IMR-90 (cell line): ENCODE results near the gene TSHB. TPM values are rescaled to one million over a fixed set of nuclear protein-coding genes. Genes with fewer than 3 reads are reported as not detected.

Experiments
- ATAC-seq: fragments of 200-7000 bp; cut with Tn5 transposase; 2 replicates; pipeline ENCODE4 v1.9.1; 2020; ENCODE audit warnings: low read depth, mild to moderate bottlenecking, moderate library complexity
- BruUV-seq: library from RNA; stranded (reverse); fragments of 400-500 nt; replicated peaks from 2 replicates; lab custom pipeline; 2021; lab: Mats Ljungman, UMichigan
- CTCF ChIA-PET: fragments of 300-600 bp; formaldehyde crosslinking; extraction: SDS; loops from one replicate; lab custom pipeline; 2021; ENCODE audit warnings: antibody characterized with exemption; lab: Yijun Ruan, JAX
- POLR2A ChIA-PET: fragments of 300-600 bp; sonication (Branson Sonifier 250); formaldehyde crosslinking; loops from one replicate; lab custom pipeline; 2022; ENCODE audit warnings: antibody characterized with exemption; ENCODE audit not compliant: unreplicated experiment; lab: Charles Lee
- DNase-seq: peaks from one replicate; pipeline ENCODE4 v3.0.0; 2013
- H2AFZ ChIP-seq: replicated peaks from 2 replicates; pipeline ENCODE3; 2013; ENCODE audit warnings: low read length, mild to moderate bottlenecking; ENCODE audit not compliant: poor library complexity
- H2AK5ac ChIP-seq: 2 replicates; pipeline ENCODE4 v1.6.1; 2013; ENCODE audit warnings: low read depth, low read length, inconsistent platforms
- H2AK9ac ChIP-seq: replicated peaks from 2 replicates; pipeline ENCODE3; 2013; ENCODE audit warnings: mild to moderate bottlenecking, low read depth, low read length, moderate library complexity; ENCODE audit not compliant: poor library complexity
- H2BK120ac ChIP-seq: 2 replicates; pipeline ENCODE4 v1.6.1; 2013; ENCODE audit warnings: low read depth, low read length, inconsistent platforms
- H2BK15ac ChIP-seq: 3 replicates; pipeline ENCODE4 v1.6.1; 2013; ENCODE audit warnings: low read depth, low read length, inconsistent platforms
- H2BK20ac ChIP-seq: 2 replicates; pipeline ENCODE4 v1.6.1; 2013; ENCODE audit warnings: low read depth, mild to moderate bottlenecking, inconsistent platforms, low read length, moderate library complexity
- H2BK5ac ChIP-seq: 2 replicates; pipeline ENCODE4 v1.6.1; 2013; ENCODE audit warnings: mild to moderate bottlenecking, low read depth, low read length, inconsistent platforms; ENCODE audit not compliant: poor library complexity, severe bottlenecking
- H3K14ac ChIP-seq: replicated peaks from 2 replicates; pipeline ENCODE4 v1.6.1; 2013; ENCODE audit warnings: low read depth, low read length, inconsistent platforms
- H3K18ac ChIP-seq: 2 replicates; pipeline ENCODE4 v1.6.1; 2013; ENCODE audit warnings: low read depth, low read length, control low read depth
- H3K23ac ChIP-seq: 2 replicates; pipeline ENCODE4 v1.6.1; 2013; ENCODE audit warnings: low read depth, low read length, inconsistent platforms
- H3K27ac ChIP-seq: 2 replicates; pipeline ENCODE4 v1.5.1; 2013; ENCODE audit warnings: mild to moderate bottlenecking, control low read depth, low read length; ENCODE audit not compliant: insufficient read depth
- H3K27me3 ChIP-seq: 2 replicates; pipeline ENCODE4 v1.6.1; 2013; ENCODE audit warnings: low read length; ENCODE audit not compliant: control insufficient read depth, insufficient read depth
- H3K36me3 ChIP-seq: 2 replicates; pipeline ENCODE4 v1.6.1; 2013; ENCODE audit warnings: low read length, mixed read lengths; ENCODE audit not compliant: control insufficient read depth, insufficient read depth
- H3K4ac ChIP-seq: 2 replicates; pipeline ENCODE4 v1.6.1; 2013; ENCODE audit warnings: low read depth, low read length, inconsistent platforms
- H3K4me1 ChIP-seq: 2 replicates; pipeline ENCODE4 v1.6.1; 2013; ENCODE audit warnings: low read length, mixed read lengths; ENCODE audit not compliant: control insufficient read depth, insufficient read depth
- H3K4me2 ChIP-seq: 2 replicates; pipeline ENCODE4 v1.6.1; 2013; ENCODE audit warnings: low read depth, mild to moderate bottlenecking, control low read depth, low read length, moderate library complexity
- H3K4me3 ChIP-seq: 2 replicates; pipeline ENCODE4 v1.5.1; 2013; ENCODE audit warnings: low read depth, mild to moderate bottlenecking, control low read depth, low read length, moderate library complexity; ENCODE audit not compliant: insufficient read depth
- H3K56ac ChIP-seq: 2 replicates; pipeline ENCODE4 v1.6.1; 2013; ENCODE audit warnings: low read length, inconsistent platforms; ENCODE audit not compliant: insufficient read depth; ENCODE audit errors: extremely low read depth
- H3K79me1 ChIP-seq, 2 experiments: 2 replicates each; pipeline ENCODE4 v1.6.1; 2013; ENCODE audit warnings: low read length in 2 of 2, inconsistent platforms in 1 of 2, low read depth in 1 of 2
- H3K9ac ChIP-seq: 2 replicates; pipeline ENCODE4 v1.6.1; 2013; ENCODE audit warnings: low read depth, low read length, control low read depth
- H3K9me1 ChIP-seq: 2 replicates; pipeline ENCODE4 v1.6.1; 2013; ENCODE audit warnings: low read length, inconsistent platforms; ENCODE audit not compliant: insufficient read depth
- H3K9me3 ChIP-seq: 2 replicates; pipeline ENCODE4 v1.6.1; 2013; ENCODE audit warnings: low read length; ENCODE audit not compliant: control insufficient read depth, insufficient read depth
- H4K20me1 ChIP-seq: 2 replicates; pipeline ENCODE4 v1.6.1; 2013; ENCODE audit warnings: low read length, inconsistent platforms; ENCODE audit not compliant: insufficient read depth
- H4K5ac ChIP-seq: 2 replicates; pipeline ENCODE4 v1.6.1; 2013; ENCODE audit warnings: mild to moderate bottlenecking, low read depth, low read length, control low read depth
- H4K8ac ChIP-seq, 2 experiments: 2 replicates each; pipeline ENCODE4 v1.6.1; 2013; ENCODE audit warnings: low read depth in 2 of 2, low read length in 2 of 2, control low read depth in 1 of 2, inconsistent platforms in 1 of 2
- H4K91ac ChIP-seq: 2 replicates; pipeline ENCODE4 v1.6.1; 2013; ENCODE audit warnings: low read depth, low read length, inconsistent platforms; ENCODE audit not compliant: insufficient read depth
- BHLHE40 ChIP-seq: fragments of 150-350 bp; IDR thresholded peaks from 2 replicates; pipeline ENCODE4 v1.6.1; 2016; ENCODE audit warnings: mild to moderate bottlenecking, low read depth, low read length
- CEBPB ChIP-seq: IDR thresholded peaks from 2 replicates; pipeline ENCODE4 v1.6.1; 2012; ENCODE audit warnings: low read depth, low read length, improper control_type of control experiment
- CHD1 ChIP-seq: IDR thresholded peaks from 2 replicates; pipeline ENCODE4 v1.6.1; 2012; ENCODE audit warnings: low read depth, low read length, improper control_type of control experiment
- ELK1 ChIP-seq: fragments of 150-350 bp; IDR thresholded peaks from 2 replicates; pipeline ENCODE4 v1.6.1; 2016; ENCODE audit warnings: low read depth, mild to moderate bottlenecking, low read length, moderate library complexity, borderline replicate concordance
- FOS ChIP-seq: fragments of 150-350 bp; IDR thresholded peaks from 2 replicates; pipeline ENCODE4 v1.6.1; 2016; ENCODE audit warnings: low read depth, low read length
- MAFK ChIP-seq: IDR thresholded peaks from 2 replicates; pipeline ENCODE4 v1.6.1; 2012; ENCODE audit warnings: low read depth, low read length, improper control_type of control experiment
- MAZ ChIP-seq: IDR thresholded peaks from 2 replicates; pipeline ENCODE4 v1.6.1; 2012; ENCODE audit warnings: low read depth, mild to moderate bottlenecking, low read length, improper control_type of control experiment, moderate library complexity, borderline replicate concordance
- MXI1 ChIP-seq: IDR thresholded peaks from 2 replicates; pipeline ENCODE4 v1.6.1; 2012; ENCODE audit warnings: low read depth, mild to moderate bottlenecking, low read length, moderate library complexity, borderline replicate concordance
- NFE2L2 ChIP-seq: fragments of 150-350 bp; IDR thresholded peaks from 2 replicates; pipeline ENCODE4 v1.6.1; 2016; ENCODE audit warnings: low read depth, mild to moderate bottlenecking, low read length
- POLR2A ChIP-seq: IDR thresholded peaks from 2 replicates; pipeline ENCODE4 v1.6.1; 2012; ENCODE audit warnings: mild to moderate bottlenecking, low read depth, low read length
- RAD21 ChIP-seq: IDR thresholded peaks from 2 replicates; pipeline ENCODE4 v1.6.1; 2012; ENCODE audit warnings: low read length, improper control_type of control experiment
- RCOR1 ChIP-seq: IDR thresholded peaks from 2 replicates; pipeline ENCODE4 v1.6.1; 2012; ENCODE audit warnings: mild to moderate bottlenecking, low read length, improper control_type of control experiment; ENCODE audit not compliant: insufficient replicate concordance
- RFX5 ChIP-seq: IDR thresholded peaks from 2 replicates; pipeline ENCODE4 v1.8.0; 2012; ENCODE audit warnings: low read depth, mild to moderate bottlenecking, low read length, moderate library complexity
- SMC3 ChIP-seq: fragments of 150-350 bp; IDR thresholded peaks from 2 replicates; pipeline ENCODE4 v1.6.1; 2016; ENCODE audit warnings: low read depth, mild to moderate bottlenecking, antibody characterized with exemption, low read length, moderate library complexity
- USF2 ChIP-seq: fragments of 150-350 bp; IDR thresholded peaks from 2 replicates; pipeline ENCODE4 v1.6.1; 2017; ENCODE audit warnings: mild to moderate bottlenecking, antibody characterized with exemption, low read length, low read depth
- WGBS, 2 experiments: methylation state at CpG; one replicate each; pipeline versions ENCODE4 v1.1.5 to v1.1.7; 2013; ENCODE audit warnings: missing lambda C conversion rate in 2 of 2; ENCODE audit not compliant: insufficient read length in 1 of 2; ENCODE audit errors: extremely low coverage in 2 of 2; 5-methylcytosine and 5-hydroxymethylcytosine counted together
- dilution Hi-C: fragments of 300-500 bp; cut with HindIII; formaldehyde crosslinking; loops from one replicate; pipeline ENCODE4 v1.14.3; 2018; ENCODE audit warnings: low sequenced_read_pairs; ENCODE audit not compliant: unreplicated experiment
- in situ Hi-C: fragments of 300-500 bp; cut with MboI; formaldehyde crosslinking; loops from 3 replicates; pipeline ENCODE4 v1.14.3; 2019; ENCODE audit warnings: low sequenced_read_pairs, inconsistent platforms, mixed read lengths
- intact Hi-C: fragments of 100-400 bp; cut with micrococcal nuclease; formaldehyde crosslinking; loops from 2 replicates; pipeline ENCODE4 v1.10.0; 2022
- polyA plus RNA-seq, 3 experiments: library from polyadenylated mRNA; depleted of rRNA; stranded (reverse); fragments of >200 nt; gene quantifications; 2 replicates each; pipeline ENCODE4 v1.2.3, GENCODE V29; 2012; ENCODE audit warnings: low replicate concordance in 1 of 3
- total RNA-seq: library from RNA; depleted of rRNA; stranded (reverse); fragments of >200 nt; gene quantifications from 2 replicates; pipeline ENCODE4 v1.2.3, GENCODE V29; 2012
- TF ChIP-seq, protein P1 (sequence below): conservative IDR thresholded peaks from 2 replicates; pipeline ENCODE4 v1.5.1; 2012; ENCODE audit warnings: mild to moderate bottlenecking, low read depth, low read length, improper control_type of control experiment

TSHB gene
- total and polyA plus RNA-seq, 2 of the 4 experiments (the other 2 are of a cell fraction) = not detected

- Histone ChIP-seq H3K9me3 (no peaks in the 10 kb centered on the region), H3K18ac (no peak overlapping the region), H3K9me1 (no peaks in the 10 kb centered on the region), H3K4me3 (no peak overlapping the region), H2BK5ac (no peak overlapping the region), H2AK9ac (no peak overlapping the region), H3K4me2 (no peak overlapping the region), H3K4me1 (no peaks in the 10 kb centered on the region), H3K27me3 (no peaks in the 10 kb centered on the region), H3K36me3 (no peaks in the 10 kb centered on the region), H2AFZ (no peak overlapping the region), H3K79me1 (no peaks in the 10 kb centered on the region), H2AK5ac (no peak overlapping the region), H3K27ac (no peak overlapping the region), H3K14ac (no peak overlapping the region), H2BK20ac (no peak overlapping the region), H3K4ac (no peak overlapping the region), H3K56ac (no peak overlapping the region), H4K8ac (no peak overlapping the region), H4K20me1 (no peaks in the 10 kb centered on the region), H4K5ac (no peak overlapping the region), H2BK120ac (no peak overlapping the region), H4K91ac (no peak overlapping the region), H2BK15ac (no peak overlapping the region), H3K23ac (no peak overlapping the region), H3K9ac (no peak overlapping the region)
- no TSS peak for BruUV-seq
- CTCF ChIA-PET = no interaction called here
- no peak for ATAC-seq
- POLR2A ChIA-PET = no interaction called here
- DNase-seq = no peak
- intact Hi-C loops = no loop called here
- TF ChIP-seq MXI1 (no peak), RFX5 (no peak), MAZ (no peak), BHLHE40 (no peak), ELK1 (no peak), CHD1 (no peak), MAFK (no peak), POLR2A (no peak), NFE2L2 (no peak), RCOR1 (no peak), CEBPB (no peak), FOS (no peak), SMC3 (no peak), USF2 (no peak), RAD21 (no peak)
- TF ChIP-seq, protein P1, sequence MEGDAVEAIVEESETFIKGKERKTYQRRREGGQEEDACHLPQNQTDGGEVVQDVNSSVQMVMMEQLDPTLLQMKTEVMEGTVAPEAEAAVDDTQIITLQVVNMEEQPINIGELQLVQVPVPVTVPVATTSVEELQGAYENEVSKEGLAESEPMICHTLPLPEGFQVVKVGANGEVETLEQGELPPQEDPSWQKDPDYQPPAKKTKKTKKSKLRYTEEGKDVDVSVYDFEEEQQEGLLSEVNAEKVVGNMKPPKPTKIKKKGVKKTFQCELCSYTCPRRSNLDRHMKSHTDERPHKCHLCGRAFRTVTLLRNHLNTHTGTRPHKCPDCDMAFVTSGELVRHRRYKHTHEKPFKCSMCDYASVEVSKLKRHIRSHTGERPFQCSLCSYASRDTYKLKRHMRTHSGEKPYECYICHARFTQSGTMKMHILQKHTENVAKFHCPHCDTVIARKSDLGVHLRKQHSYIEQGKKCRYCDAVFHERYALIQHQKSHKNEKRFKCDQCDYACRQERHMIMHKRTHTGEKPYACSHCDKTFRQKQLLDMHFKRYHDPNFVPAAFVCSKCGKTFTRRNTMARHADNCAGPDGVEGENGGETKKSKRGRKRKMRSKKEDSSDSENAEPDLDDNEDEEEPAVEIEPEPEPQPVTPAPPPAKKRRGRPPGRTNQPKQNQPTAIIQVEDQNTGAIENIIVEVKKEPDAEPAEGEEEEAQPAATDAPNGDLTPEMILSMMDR = no peak
- no CpG with 5 or more reads among the region's 1 CpG for WGBS, 2 experiments
- in situ Hi-C loops = no loop called here
- dilution Hi-C loops = no loop called here
Measured at GRCh38 chr1:115012434-115012833, 17.2 kb upstream of the TSHB start.
